ENCODE results near the gene ID2.

GRCh38 chr2:8634466-8635172 is 47.2 kb upstream of the ID2 start:
- TF ChIP-seq CTCF (IDR thresholded peaks at IDR 0.05) (no peak), POLR2AphosphoS5 (IDR thresholded peaks at IDR 0.05) (no peak), POLR2A (IDR thresholded peaks at IDR 0.05) (no peak)

Measured in breast epithelium (tissue), 3 donors.